ENCODE measurements around the gene NSRP1. TPM values are rescaled to one million over a fixed set of nuclear protein-coding genes. Genes with fewer than 3 reads are reported as not detected.

The NSRP1 gene
- total and polyA plus RNA-seq, 2 of the 13 experiments (the other 11 are each of a cell fraction or from before 2014, with no cell fraction given), result 7.0 to 14.3 TPM

DNA sequence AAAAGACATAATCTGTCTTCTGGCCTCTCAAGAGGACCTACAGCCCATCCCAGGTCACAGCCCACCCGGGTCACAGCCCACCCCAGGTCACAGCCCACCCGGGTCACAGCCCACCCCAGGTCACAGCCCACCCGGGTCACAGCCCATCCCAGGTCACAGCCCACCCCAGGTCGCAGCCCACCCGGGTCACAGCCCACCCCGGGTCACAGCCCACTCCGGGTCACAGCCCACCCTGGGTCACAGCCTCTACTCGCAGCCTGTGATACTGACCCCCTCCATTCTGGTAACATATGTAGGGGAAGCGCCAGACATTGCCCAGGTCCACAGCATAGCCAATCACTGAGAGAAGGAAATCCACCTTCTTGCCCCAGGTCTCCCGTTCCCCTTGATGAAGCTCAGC, 104.7 kb downstream of the NSRP1 start:
- H3K9ac ChIP-seq (ENCODE audit: insufficient read depth, low read depth, low read length), result no peak overlapping the region
- H3K4me3 ChIP-seq (replicated peaks in 1 of 3; ENCODE audit: insufficient read depth in 1 of 3, low read depth in 2 of 3, low read length in 3 of 3), result peak overlapping the region in 1 of 3 experiments; percentile 8; a peak in 1 of 6 replicates
- FAIRE-seq (no peak), DNase-seq (ENCODE audit: low spot score) (no peak), ATAC-seq (no peak)
- ChIA-PET CTCF (ENCODE audit: low intra/inter-chr PET ratio, low total read pairs) (no interaction called here), POLR2A (interaction anchor here (0.8 kb wide), 1 partner anchor 57 kb away, joined by 4 read pairs; no protein-coding TSS in a partner anchor)
- no TSS peak for BruUV-seq (replicated peaks)
- no peaks in the 10 kb centered on the region for H3K27me3 ChIP-seq (ENCODE audit: control insufficient read depth in 1 of 2, insufficient read depth in 2 of 2, low read length in 2 of 2)
- no peaks in the 10 kb centered on the region for H3K36me3 ChIP-seq (replicated peaks in 1 of 2; ENCODE audit: control insufficient read depth in 1 of 2, insufficient read depth in 2 of 2, low read length in 2 of 2)
- H3K4me1 ChIP-seq (ENCODE audit: insufficient read depth, low read length), result peaks cover 74% of the 10 kb centered on the region
- TF ChIP-seq CCDC6 (CRISPR knock-in tag; IDR thresholded peaks at IDR 0.05) (no peak), SCMH1 (CRISPR knock-in tag; IDR thresholded peaks at IDR 0.05; ENCODE audit: borderline replicate concordance) (no peak), BRD4 (CRISPR knock-in tag; IDR thresholded peaks at IDR 0.05) (no peak), ZNF235 (CRISPR knock-in tag; IDR thresholded peaks at IDR 0.05; ENCODE audit: borderline replicate concordance) (no peak), NFKB2 (CRISPR knock-in tag; IDR thresholded peaks at IDR 0.05; ENCODE audit: borderline replicate concordance) (no peak), ZNF781 (CRISPR knock-in tag; IDR thresholded peaks at IDR 0.05; ENCODE audit: borderline replicate concordance, not compliant biosample characterization) (no peak), MTA3 (CRISPR knock-in tag; IDR thresholded peaks at IDR 0.05) (no peak), CBX1 (IDR thresholded peaks at IDR 0.05; ENCODE audit: low read depth) (no peak), ZNF251 (CRISPR knock-in tag; IDR thresholded peaks at IDR 0.05) (no peak), GZF1 (CRISPR knock-in tag; IDR thresholded peaks at IDR 0.05) (no peak), NFE2L2 (IDR thresholded peaks at IDR 0.05; ENCODE audit: low read length) (no peak), PRMT3 (CRISPR knock-in tag; IDR thresholded peaks at IDR 0.05; ENCODE audit: borderline replicate concordance, low read depth) (no peak), POGZ (CRISPR knock-in tag; IDR thresholded peaks at IDR 0.05) (no peak), HMG20A (CRISPR knock-in tag; IDR thresholded peaks at IDR 0.05; ENCODE audit: borderline replicate concordance) (no peak), YY1 (IDR thresholded peaks at IDR 0.05; ENCODE audit: insufficient read depth, insufficient replicate concordance, low read depth, low read length) (no peak)
- TF ChIP-seq, protein P1, sequence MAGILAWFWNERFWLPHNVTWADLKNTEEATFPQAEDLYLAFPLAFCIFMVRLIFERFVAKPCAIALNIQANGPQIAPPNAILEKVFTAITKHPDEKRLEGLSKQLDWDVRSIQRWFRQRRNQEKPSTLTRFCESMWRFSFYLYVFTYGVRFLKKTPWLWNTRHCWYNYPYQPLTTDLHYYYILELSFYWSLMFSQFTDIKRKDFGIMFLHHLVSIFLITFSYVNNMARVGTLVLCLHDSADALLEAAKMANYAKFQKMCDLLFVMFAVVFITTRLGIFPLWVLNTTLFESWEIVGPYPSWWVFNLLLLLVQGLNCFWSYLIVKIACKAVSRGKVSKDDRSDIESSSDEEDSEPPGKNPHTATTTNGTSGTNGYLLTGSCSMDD (CRISPR knock-in tag; IDR thresholded peaks at IDR 0.05), result no peak
- TF ChIP-seq, protein P2, sequence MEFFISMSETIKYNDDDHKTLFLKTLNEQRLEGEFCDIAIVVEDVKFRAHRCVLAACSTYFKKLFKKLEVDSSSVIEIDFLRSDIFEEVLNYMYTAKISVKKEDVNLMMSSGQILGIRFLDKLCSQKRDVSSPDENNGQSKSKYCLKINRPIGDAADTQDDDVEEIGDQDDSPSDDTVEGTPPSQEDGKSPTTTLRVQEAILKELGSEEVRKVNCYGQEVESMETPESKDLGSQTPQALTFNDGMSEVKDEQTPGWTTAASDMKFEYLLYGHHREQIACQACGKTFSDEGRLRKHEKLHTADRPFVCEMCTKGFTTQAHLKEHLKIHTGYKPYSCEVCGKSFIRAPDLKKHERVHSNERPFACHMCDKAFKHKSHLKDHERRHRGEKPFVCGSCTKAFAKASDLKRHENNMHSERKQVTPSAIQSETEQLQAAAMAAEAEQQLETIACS (CRISPR knock-in tag; IDR thresholded peaks at IDR 0.05), result no peak
- TF ChIP-seq, protein P3, sequence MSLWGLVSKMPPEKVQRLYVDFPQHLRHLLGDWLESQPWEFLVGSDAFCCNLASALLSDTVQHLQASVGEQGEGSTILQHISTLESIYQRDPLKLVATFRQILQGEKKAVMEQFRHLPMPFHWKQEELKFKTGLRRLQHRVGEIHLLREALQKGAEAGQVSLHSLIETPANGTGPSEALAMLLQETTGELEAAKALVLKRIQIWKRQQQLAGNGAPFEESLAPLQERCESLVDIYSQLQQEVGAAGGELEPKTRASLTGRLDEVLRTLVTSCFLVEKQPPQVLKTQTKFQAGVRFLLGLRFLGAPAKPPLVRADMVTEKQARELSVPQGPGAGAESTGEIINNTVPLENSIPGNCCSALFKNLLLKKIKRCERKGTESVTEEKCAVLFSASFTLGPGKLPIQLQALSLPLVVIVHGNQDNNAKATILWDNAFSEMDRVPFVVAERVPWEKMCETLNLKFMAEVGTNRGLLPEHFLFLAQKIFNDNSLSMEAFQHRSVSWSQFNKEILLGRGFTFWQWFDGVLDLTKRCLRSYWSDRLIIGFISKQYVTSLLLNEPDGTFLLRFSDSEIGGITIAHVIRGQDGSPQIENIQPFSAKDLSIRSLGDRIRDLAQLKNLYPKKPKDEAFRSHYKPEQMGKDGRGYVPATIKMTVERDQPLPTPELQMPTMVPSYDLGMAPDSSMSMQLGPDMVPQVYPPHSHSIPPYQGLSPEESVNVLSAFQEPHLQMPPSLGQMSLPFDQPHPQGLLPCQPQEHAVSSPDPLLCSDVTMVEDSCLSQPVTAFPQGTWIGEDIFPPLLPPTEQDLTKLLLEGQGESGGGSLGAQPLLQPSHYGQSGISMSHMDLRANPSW (CRISPR knock-in tag; IDR thresholded peaks at IDR 0.05; ENCODE audit: borderline replicate concordance), result no peak
- TF ChIP-seq, protein P4, sequence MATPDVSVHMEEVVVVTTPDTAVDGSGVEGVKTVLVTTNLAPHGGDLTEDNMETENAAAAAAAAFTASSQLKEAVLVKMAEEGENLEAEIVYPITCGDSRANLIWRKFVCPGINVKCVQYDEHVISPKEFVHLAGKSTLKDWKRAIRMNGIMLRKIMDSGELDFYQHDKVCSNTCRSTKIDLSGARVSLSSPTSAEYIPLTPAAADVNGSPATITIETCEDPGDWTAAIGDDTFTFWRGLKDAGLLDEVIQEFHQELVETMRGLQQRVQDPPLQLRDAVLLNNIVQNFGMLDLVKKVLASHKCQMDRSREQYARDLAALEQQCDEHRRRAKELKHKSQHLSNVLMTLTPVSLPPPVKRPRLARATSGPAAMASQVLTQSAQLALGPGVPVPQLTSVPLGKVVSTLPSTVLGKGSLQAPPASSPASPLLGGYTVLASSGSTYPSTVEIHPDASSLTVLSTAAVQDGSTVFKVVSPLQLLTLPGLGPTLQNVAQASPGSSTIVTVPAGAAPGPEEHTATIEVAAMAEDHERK (CRISPR knock-in tag; IDR thresholded peaks at IDR 0.05; ENCODE audit: low read depth), result no peak
- H4K20me1 ChIP-seq (ENCODE audit: insufficient read depth, low read length), result no peaks in the 10 kb centered on the region
- peak overlapping the region; percentile 95 for H3K4me2 ChIP-seq (ENCODE audit: low read depth, low read length)
- H3K27ac ChIP-seq (ENCODE audit: extremely low read length, insufficient read depth, low read length), result no peak overlapping the region
- no peak overlapping the region for H2AFZ ChIP-seq (ENCODE audit: low read length)
- 95% methylated on average over 7 of the region's 10 CpGs for WGBS (ENCODE audit: low lambda C conversion rate)
- intact Hi-C loops (cut with micrococcal nuclease; ENCODE audit: unreplicated experiment) (loop anchor here (10.0 kb wide), 1 partner anchor 47 kb away; no protein-coding TSS in a partner anchor), in situ Hi-C loops (cut with HindIII; ENCODE audit: extremely low pct_ligation_motif_present, low pct_unique_long_range_greater_than_20kb) (no loop called here)
- no peaks in the 10 kb centered on the region for H3K79me2 ChIP-seq (ENCODE audit: insufficient read depth, low read length)
- H3K9me3 ChIP-seq (ENCODE audit: low read length), result no peaks in the 10 kb centered on the region

Data from HepG2 (cell line).